IPS-15b (cell line): ENCODE results near the gene PLEKHA6.

Source experiments
- H3K27me3 ChIP-seq: one replicate; pipeline ENCODE4 v1.6.1; 2013; ENCODE audit warnings: low read length; ENCODE audit not compliant: control insufficient read depth, insufficient read depth
- H3K36me3 ChIP-seq: one replicate; pipeline ENCODE4 v1.6.1; 2013; ENCODE audit warnings: low read length; ENCODE audit not compliant: control insufficient read depth, insufficient read depth
- H3K4me1 ChIP-seq: one replicate; pipeline ENCODE4 v1.6.1; 2013; ENCODE audit warnings: mild to moderate bottlenecking, low read length; ENCODE audit not compliant: control insufficient read depth, insufficient read depth
- H3K4me3 ChIP-seq: one replicate; pipeline ENCODE4 v1.5.1; 2013; ENCODE audit warnings: low read depth, low read length
- H3K9ac ChIP-seq: one replicate; pipeline ENCODE4 v1.6.1; 2013; ENCODE audit warnings: low read depth, mild to moderate bottlenecking, low read length
- H3K9me3 ChIP-seq: one replicate; pipeline ENCODE4 v1.6.1; 2013; ENCODE audit warnings: mild to moderate bottlenecking, low read length; ENCODE audit not compliant: control insufficient read depth, insufficient read depth

PLEKHA6 gene

GRCh38 chr1:204205486-204205885 lies 154.2 kb downstream of the PLEKHA6 start:
- Histone ChIP-seq H3K9ac (no peak overlapping the region), H3K27me3 (no peaks in the 10 kb centered on the region), H3K36me3 (no peaks in the 10 kb centered on the region), H3K9me3 (no peaks in the 10 kb centered on the region), H3K4me3 (no peak overlapping the region), H3K4me1 (peaks cover 3% of the 10 kb centered on the region)

- H3K9ac ChIP-seq = no peak overlapping the region
- H3K27me3 ChIP-seq = no peaks in the 10 kb centered on the region
- H3K4me1 ChIP-seq = peaks cover 3% of the 10 kb centered on the region
- H3K36me3 ChIP-seq = no peaks in the 10 kb centered on the region
- no peaks in the 10 kb centered on the region for H3K9me3 ChIP-seq
- H3K4me3 ChIP-seq = no peak overlapping the region
Measured at GRCh38 chr1:204204944-204205343, 154.8 kb downstream of the PLEKHA6 start.

- Histone ChIP-seq H3K27me3 (no peaks in the 10 kb centered on the region), H3K4me3 (no peak overlapping the region), H3K9ac (no peak overlapping the region), H3K9me3 (no peaks in the 10 kb centered on the region), H3K36me3 (no peaks in the 10 kb centered on the region), H3K4me1 (peaks cover 3% of the 10 kb centered on the region)
Measured at GRCh38 chr1:204203206-204203767, 156.4 kb downstream of the PLEKHA6 start.

GRCh38 chr1:204202481-204202880 lies 157.2 kb downstream of the PLEKHA6 start:
- Histone ChIP-seq H3K36me3 (no peaks in the 10 kb centered on the region), H3K4me1 (peaks cover 3% of the 10 kb centered on the region), H3K27me3 (no peaks in the 10 kb centered on the region), H3K9ac (no peak overlapping the region), H3K9me3 (no peaks in the 10 kb centered on the region), H3K4me3 (no peak overlapping the region)

GRCh38 chr1:204201348-204202040 lies 158.2 kb downstream of the PLEKHA6 start:
- H3K9ac ChIP-seq = no peak overlapping the region
- H3K27me3 ChIP-seq = no peaks in the 10 kb centered on the region
- no peaks in the 10 kb centered on the region for H3K4me1 ChIP-seq
- no peaks in the 10 kb centered on the region for H3K9me3 ChIP-seq
- H3K36me3 ChIP-seq = no peaks in the 10 kb centered on the region
- H3K4me3 ChIP-seq = no peak overlapping the region

- no peaks in the 10 kb centered on the region for H3K27me3 ChIP-seq
- no peaks in the 10 kb centered on the region for H3K36me3 ChIP-seq
- no peaks in the 10 kb centered on the region for H3K4me1 ChIP-seq
- no peaks in the 10 kb centered on the region for H3K9me3 ChIP-seq
- no peak overlapping the region for H3K9ac ChIP-seq
- no peak overlapping the region for H3K4me3 ChIP-seq
Measured at GRCh38 chr1:204199579-204199978, 160.2 kb downstream of the PLEKHA6 start.

GRCh38 chr1:204198348-204199340 lies 161.1 kb downstream of the PLEKHA6 start:
- no peak overlapping the region for H3K4me3 ChIP-seq
- H3K27me3 ChIP-seq = no peaks in the 10 kb centered on the region
- H3K4me1 ChIP-seq = no peaks in the 10 kb centered on the region
- H3K36me3 ChIP-seq = no peaks in the 10 kb centered on the region
- H3K9ac ChIP-seq = no peak overlapping the region
- no peaks in the 10 kb centered on the region for H3K9me3 ChIP-seq

- Histone ChIP-seq H3K36me3 (no peaks in the 10 kb centered on the region), H3K4me1 (no peaks in the 10 kb centered on the region), H3K4me3 (no peak overlapping the region), H3K9me3 (no peaks in the 10 kb centered on the region), H3K27me3 (peaks cover 15% of the 10 kb centered on the region), H3K9ac (peak overlapping the region; percentile 12)
Measured at GRCh38 chr1:204197068-204197467, 162.7 kb downstream of the PLEKHA6 start.

GRCh38 chr1:204196068-204196795 lies 163.5 kb downstream of the PLEKHA6 start, which contains the start of gene KISS1:
Gene KISS1 (minus strand): TSS chr1:204196491. CDS start chr1:204192876, 3,615 bp downstream.
- Histone ChIP-seq H3K9ac (peak within 1 kb of the TSS; percentile 12), H3K4me3 (no peak within 1 kb of the TSS), H3K9me3 (no peaks in the 10 kb centered on the region), H3K27me3 (peaks cover 23% of the 10 kb centered on the region), H3K4me1 (no peaks in the 10 kb centered on the region), H3K36me3 (no peaks in the 10 kb centered on the region)

GRCh38 chr1:204194771-204195170 lies 165.0 kb downstream of the PLEKHA6 start:
- Histone ChIP-seq H3K27me3 (peaks cover 34% of the 10 kb centered on the region), H3K36me3 (no peaks in the 10 kb centered on the region), H3K9me3 (no peaks in the 10 kb centered on the region), H3K4me1 (peaks cover 3% of the 10 kb centered on the region), H3K4me3 (no peak overlapping the region), H3K9ac (no peak overlapping the region)

- H3K9me3 ChIP-seq = no peaks in the 10 kb centered on the region
- peaks cover 3% of the 10 kb centered on the region for H3K4me1 ChIP-seq
- no peak overlapping the region for H3K9ac ChIP-seq
- H3K27me3 ChIP-seq = peaks cover 41% of the 10 kb centered on the region
- no peaks in the 10 kb centered on the region for H3K36me3 ChIP-seq
- H3K4me3 ChIP-seq = no peak overlapping the region
Measured at GRCh38 chr1:204194080-204194479, 165.6 kb downstream of the PLEKHA6 start.
